Endothelial cell of umbilical vein (primary cell): ENCODE measurements around the gene SMCO3. TPM values are rescaled to one million over a fixed set of nuclear protein-coding genes. Genes with fewer than 3 reads are reported as not detected.

Experiments
- BruUV-seq: library from RNA; stranded (reverse); fragments of 400-500 nt; replicated peaks from 2 replicates; lab custom pipeline; 2021; lab: Mats Ljungman, UMichigan
- CTCF ChIA-PET: fragments of 300-600, 350-600 bp; sonication (Branson Sonifier 250); formaldehyde crosslinking; loops from one replicate; lab custom pipeline; 2021; ENCODE audit warnings: antibody characterized with exemption, inconsistent platforms; lab: Charles Lee
- POLR2A ChIA-PET: fragments of 300-600, 350-600 bp; sonication (Branson Sonifier 250); formaldehyde crosslinking; loops from one replicate; lab custom pipeline; 2021; ENCODE audit warnings: antibody characterized with exemption, inconsistent platforms; lab: Charles Lee
- DNase-seq: peaks from one replicate; pipeline ENCODE4 v3.0.0-alpha.2; 2011; ENCODE audit warnings: low read depth, low spot score
- FAIRE-seq: peaks from 2 replicates; lab custom pipeline; 2011; peaks lifted over from hg19 to GRCh38; lab: Jason Lieb, UNC
- H2AFZ ChIP-seq: 2 replicates; pipeline ENCODE4 v1.6.0; 2012; ENCODE audit warnings: low read depth, low read length, control low read depth, inconsistent platforms
- H3K27ac ChIP-seq: 2 replicates; pipeline ENCODE4 v1.5.1; 2011; ENCODE audit warnings: low read depth, mild to moderate bottlenecking, control low read depth, low read length, moderate library complexity; ENCODE audit not compliant: insufficient read depth
- H3K27me3 ChIP-seq, 2 experiments: 2 replicates each; pipeline versions ENCODE4 v1.6.0 to v1.6.1; 2011; ENCODE audit warnings: low read length in 2 of 2, mixed read lengths in 1 of 2; ENCODE audit not compliant: control insufficient read depth in 2 of 2, insufficient read depth in 2 of 2
- H3K36me3 ChIP-seq, 2 experiments: 2 replicates in 1 of 2; 3 replicates in 1 of 2; pipeline ENCODE4 v1.5.1; 2011; ENCODE audit warnings: low read length in 2 of 2, mild to moderate bottlenecking in 1 of 2, moderate library complexity in 1 of 2; ENCODE audit not compliant: control insufficient read depth in 2 of 2, insufficient read depth in 2 of 2; ENCODE audit errors: extremely low read depth in 1 of 2
- H3K4me1 ChIP-seq: 3 replicates; pipeline ENCODE4 v1.5.1; 2011; ENCODE audit warnings: mild to moderate bottlenecking, low read length; ENCODE audit not compliant: control insufficient read depth, insufficient read depth; ENCODE audit errors: extremely low read depth
- H3K4me2 ChIP-seq: 2 replicates; pipeline ENCODE4 v1.6.1; 2011; ENCODE audit warnings: low read length, control low read depth, mixed read lengths; ENCODE audit not compliant: insufficient read depth
- H3K4me3 ChIP-seq, 3 experiments: fragments of 200-600 bp in 1 of 3; sonication (generic), shearing (Covaris generic) in 1 of 3; replicated peaks in 1 of 3; 2 replicates each; pipeline ENCODE4 v1.5.1; 2011 to 2016; ENCODE audit warnings: control low read depth in 3 of 3, low read length in 3 of 3, mild to moderate bottlenecking in 2 of 3, inconsistent platforms in 1 of 3, low read depth in 1 of 3, moderate library complexity in 1 of 3; ENCODE audit not compliant: insufficient read depth in 1 of 3
- H3K79me2 ChIP-seq: 2 replicates; pipeline ENCODE4 v1.6.0; 2012; ENCODE audit warnings: low read length, inconsistent platforms; ENCODE audit not compliant: control insufficient read depth, insufficient read depth
- H3K9ac ChIP-seq: replicated peaks from 2 replicates; pipeline ENCODE3; 2011; ENCODE audit warnings: low read length, control low read depth; ENCODE audit not compliant: insufficient read depth; ENCODE audit errors: extremely low read depth
- H3K9me1 ChIP-seq: replicated peaks from 3 replicates; pipeline ENCODE4 v1.6.0; 2011; ENCODE audit warnings: mild to moderate bottlenecking, low read length; ENCODE audit not compliant: control insufficient read depth, insufficient read depth; ENCODE audit errors: extremely low read depth
- H3K9me3 ChIP-seq: replicated peaks from 2 replicates; pipeline ENCODE4 v1.5.1; 2012; ENCODE audit warnings: low read length, inconsistent platforms; ENCODE audit not compliant: control insufficient read depth, insufficient read depth
- H4K20me1 ChIP-seq: replicated peaks from 2 replicates; pipeline ENCODE3; 2011; ENCODE audit warnings: mild to moderate bottlenecking, low read length; ENCODE audit not compliant: control insufficient read depth, insufficient read depth; ENCODE audit errors: extremely low read depth
- FOS ChIP-seq: IDR thresholded peaks from 2 replicates; pipeline ENCODE4 v1.6.1; 2011; ENCODE audit warnings: mild to moderate bottlenecking, low read length, moderate library complexity, borderline replicate concordance; ENCODE audit not compliant: insufficient read depth
- MYC ChIP-seq: IDR thresholded peaks from one replicate; pipeline ENCODE4 v1.6.1; 2011; ENCODE audit warnings: mild to moderate bottlenecking, low read depth, low read length
- dilution Hi-C: fragments of 300-500 bp; cut with MboI; formaldehyde crosslinking; loops from one replicate; pipeline ENCODE4 v1.15.0; 2019; ENCODE audit warnings: low sequenced_read_pairs; ENCODE audit not compliant: extremely low pct_ligation_motif_present
- intact Hi-C: fragments of 100-400 bp; cut with micrococcal nuclease; formaldehyde crosslinking; loops from one replicate; pipeline ENCODE4 v1.10.0; 2022
- polyA plus RNA-seq, 4 experiments: library from polyadenylated mRNA; depleted of rRNA in 3 of 4; stranded (reverse) in 3 of 4; unstranded in 1 of 4; fragments of >200 nt; gene quantifications; 2 replicates each; pipeline versions ENCODE4 v1.2.1 to v1.2.3, GENCODE V29; 2011 to 2012; ENCODE audit warnings: missing spikeins in 1 of 4
- total RNA-seq: library from RNA; stranded (reverse); gene quantifications from 2 replicates; pipeline ENCODE4 v1.2.3, GENCODE V29; 2021
- TF ChIP-seq, protein P1 (sequence below), 2 donors: IDR thresholded peaks; 1 replicate in 1 of 2; 2 replicates in 1 of 2; pipeline ENCODE4 v1.5.1; 2011; ENCODE audit warnings: low read length in 2 of 2, mild to moderate bottlenecking in 2 of 2, moderate library complexity in 2 of 2, control low read depth in 1 of 2, inconsistent platforms in 1 of 2, low read depth in 1 of 2; ENCODE audit not compliant: insufficient read depth in 1 of 2; ENCODE audit errors: extremely low read depth in 1 of 2

The SMCO3 gene
- total and polyA plus RNA-seq, 2 donors (not counting 3 experiments of a cell fraction or from before 2014, with no cell fraction given), result 0.33 to 0.35 TPM

DNA sequence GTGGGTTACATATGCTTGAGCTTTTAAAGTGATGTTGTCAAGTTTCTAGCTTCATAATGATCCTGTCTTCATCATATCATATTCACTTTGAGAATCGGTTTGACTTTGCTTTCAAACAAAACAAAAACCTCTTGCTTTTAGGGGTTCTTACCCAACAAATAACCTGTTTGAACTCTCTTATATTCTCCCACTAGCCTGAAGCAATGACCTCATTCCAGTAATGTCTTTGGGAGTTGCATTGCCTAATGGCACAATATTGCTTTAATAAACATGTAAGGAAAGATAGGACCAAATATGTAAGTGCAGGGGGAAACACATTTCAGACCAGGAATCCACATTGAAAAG lies 38.4 kb downstream of the SMCO3 start:
- no peak overlapping the region for H2AFZ ChIP-seq
- H3K9me3 ChIP-seq, result no peaks in the 10 kb centered on the region
- CTCF ChIA-PET, result interaction anchor here (0.7 to 2.4 kb wide), 11 partner anchors 9 to 518 kb away, joined by 3 to 11 read pairs (median 5); partner anchors contain the start of genes C12orf60, RERG and WBP11
- POLR2A ChIA-PET, result interaction anchor here (1.6 kb wide), 1 partner anchor 28 kb away, joined by 6 read pairs; the partner anchor contains the start of genes C12orf60 and WBP11
- TF ChIP-seq FOS (no peak), MYC (no peak)
- TF ChIP-seq, protein P1, sequence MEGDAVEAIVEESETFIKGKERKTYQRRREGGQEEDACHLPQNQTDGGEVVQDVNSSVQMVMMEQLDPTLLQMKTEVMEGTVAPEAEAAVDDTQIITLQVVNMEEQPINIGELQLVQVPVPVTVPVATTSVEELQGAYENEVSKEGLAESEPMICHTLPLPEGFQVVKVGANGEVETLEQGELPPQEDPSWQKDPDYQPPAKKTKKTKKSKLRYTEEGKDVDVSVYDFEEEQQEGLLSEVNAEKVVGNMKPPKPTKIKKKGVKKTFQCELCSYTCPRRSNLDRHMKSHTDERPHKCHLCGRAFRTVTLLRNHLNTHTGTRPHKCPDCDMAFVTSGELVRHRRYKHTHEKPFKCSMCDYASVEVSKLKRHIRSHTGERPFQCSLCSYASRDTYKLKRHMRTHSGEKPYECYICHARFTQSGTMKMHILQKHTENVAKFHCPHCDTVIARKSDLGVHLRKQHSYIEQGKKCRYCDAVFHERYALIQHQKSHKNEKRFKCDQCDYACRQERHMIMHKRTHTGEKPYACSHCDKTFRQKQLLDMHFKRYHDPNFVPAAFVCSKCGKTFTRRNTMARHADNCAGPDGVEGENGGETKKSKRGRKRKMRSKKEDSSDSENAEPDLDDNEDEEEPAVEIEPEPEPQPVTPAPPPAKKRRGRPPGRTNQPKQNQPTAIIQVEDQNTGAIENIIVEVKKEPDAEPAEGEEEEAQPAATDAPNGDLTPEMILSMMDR (IDR thresholded peaks at IDR 0.05; ENCODE audit: extremely low read depth in 1 of 2, insufficient read depth in 1 of 2, low read depth in 1 of 2, low read length in 2 of 2), result no peak
- DNase-seq, result no peak
- peaks cover 18% of the 10 kb centered on the region for H3K4me1 ChIP-seq
- no peaks in the 10 kb centered on the region for H3K27me3 ChIP-seq
- H3K27ac ChIP-seq, result peak overlapping the region; percentile 77
- no peak for FAIRE-seq
- H3K4me2 ChIP-seq, result peak overlapping the region; percentile 79
- dilution Hi-C loops (no loop called here), intact Hi-C loops (loop anchor here (2.0 kb wide), 2 partner anchors 177 to 185 kb away; partner anchors contain the start of gene ARHGDIB)
- no peaks in the 10 kb centered on the region for H4K20me1 ChIP-seq
- H3K79me2 ChIP-seq, result peaks cover 19% of the 10 kb centered on the region
- H3K9me1 ChIP-seq, result no peaks in the 10 kb centered on the region
- no peaks in the 10 kb centered on the region for H3K36me3 ChIP-seq
- peak overlapping the region in 2 of 3 experiments; percentile 50 to 56 for H3K4me3 ChIP-seq
- no TSS peak for BruUV-seq
- peak overlapping the region; percentile 80 for H3K9ac ChIP-seq
